ENCODE measurements around the gene ADH1B. TPM values are rescaled to one million over a fixed set of nuclear protein-coding genes. Genes with fewer than 3 reads are reported as not detected.
"Not testable (repeated sequence)": the region's sequence is repeated elsewhere in the genome, so short reads cannot be mapped to it uniquely, and the experiment has no call there.

ADH1B gene
- not detected in 2 replicates for total RNA-seq (2014; rRNA removed)
- not detected for polyA plus RNA-seq (2012)

- no peak for DNase-seq (ENCODE audit: low read depth)
Observed at GRCh38 chr4:99321241-99322191, at the start of gene ADH1B. TSS of gene ADH1B (minus strand) at chr4:99321401. CDS start at chr4:99321331, 70 bp downstream.

GRCh38 chr4:99367817-99368216, 46.6 kb upstream of the ADH1B start:
- DNase-seq (ENCODE audit: low read depth): not testable (repeated sequence)

- DNase-seq (ENCODE audit: low read depth): no peak
Observed at GRCh38 chr4:99366491-99366890, 45.3 kb upstream of the ADH1B start.

DNA sequence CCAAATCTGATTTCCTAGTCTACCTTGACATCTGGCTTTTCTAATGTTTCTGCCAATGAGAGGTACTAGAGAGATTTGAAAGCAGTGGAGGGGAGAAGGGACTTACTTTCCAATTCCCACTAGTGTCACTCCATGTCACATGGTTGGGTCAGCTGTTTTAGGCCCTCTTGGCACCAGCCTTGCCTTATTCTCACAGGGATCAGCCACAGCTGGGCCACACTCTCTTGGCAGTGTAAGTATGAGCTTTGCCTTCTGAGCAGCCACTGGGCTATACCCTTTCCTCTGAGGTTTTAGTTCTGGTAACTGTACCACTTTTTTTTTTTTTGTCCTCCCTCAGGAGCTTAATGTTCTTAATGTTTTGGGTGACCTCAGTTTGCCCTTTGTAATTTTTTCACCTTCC, 41.6 kb upstream of the ADH1B start:
- DNase-seq (ENCODE audit: low read depth): peak; percentile 4

- DNase-seq (ENCODE audit: low read depth): no peak
Observed at GRCh38 chr4:99361899-99362275, 40.7 kb upstream of the ADH1B start.

DNA sequence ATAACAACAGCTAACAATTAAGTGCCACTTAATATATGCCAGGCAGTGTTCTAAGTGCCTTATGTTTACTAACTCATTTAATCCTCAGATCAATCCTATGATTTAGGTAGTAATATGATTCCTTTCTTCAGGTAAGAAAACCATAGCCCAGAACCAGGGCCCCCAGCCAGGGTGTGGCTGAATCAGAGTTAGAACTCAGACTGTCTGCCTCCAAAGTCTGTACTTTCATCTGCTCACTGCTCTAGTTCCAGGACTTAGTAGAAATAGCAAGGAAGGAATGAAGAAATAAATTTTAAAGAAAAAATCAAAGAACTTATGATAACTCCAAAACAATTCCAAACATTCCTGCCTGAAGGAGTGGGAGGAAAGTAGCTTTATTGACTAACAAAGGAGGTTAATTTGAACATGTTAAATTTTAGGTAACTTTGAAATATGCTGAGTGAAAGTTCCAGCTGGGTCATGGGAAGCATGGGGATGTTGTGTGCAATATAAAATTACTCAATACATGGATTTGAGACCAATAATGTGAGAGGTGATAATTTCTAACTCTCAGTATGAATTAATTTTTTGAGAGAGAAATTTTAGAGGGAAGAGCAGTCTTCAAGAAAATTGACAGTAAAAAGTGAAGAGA, 40.2 kb upstream of the ADH1B start:
- DNase-seq (ENCODE audit: low read depth): no peak

GRCh38 chr4:99359480-99360204, 38.4 kb upstream of the ADH1B start:
- no peak for DNase-seq (ENCODE audit: low read depth)

GRCh38 chr4:99357948-99358347, 36.7 kb upstream of the ADH1B start:
- DNase-seq (ENCODE audit: low read depth): no peak

- no peak for DNase-seq (ENCODE audit: low read depth)
Observed at GRCh38 chr4:99356992-99357391, 35.8 kb upstream of the ADH1B start.

- not testable (repeated sequence) for DNase-seq (ENCODE audit: low read depth)
Observed at GRCh38 chr4:99356149-99356548, 34.9 kb upstream of the ADH1B start.

DNA sequence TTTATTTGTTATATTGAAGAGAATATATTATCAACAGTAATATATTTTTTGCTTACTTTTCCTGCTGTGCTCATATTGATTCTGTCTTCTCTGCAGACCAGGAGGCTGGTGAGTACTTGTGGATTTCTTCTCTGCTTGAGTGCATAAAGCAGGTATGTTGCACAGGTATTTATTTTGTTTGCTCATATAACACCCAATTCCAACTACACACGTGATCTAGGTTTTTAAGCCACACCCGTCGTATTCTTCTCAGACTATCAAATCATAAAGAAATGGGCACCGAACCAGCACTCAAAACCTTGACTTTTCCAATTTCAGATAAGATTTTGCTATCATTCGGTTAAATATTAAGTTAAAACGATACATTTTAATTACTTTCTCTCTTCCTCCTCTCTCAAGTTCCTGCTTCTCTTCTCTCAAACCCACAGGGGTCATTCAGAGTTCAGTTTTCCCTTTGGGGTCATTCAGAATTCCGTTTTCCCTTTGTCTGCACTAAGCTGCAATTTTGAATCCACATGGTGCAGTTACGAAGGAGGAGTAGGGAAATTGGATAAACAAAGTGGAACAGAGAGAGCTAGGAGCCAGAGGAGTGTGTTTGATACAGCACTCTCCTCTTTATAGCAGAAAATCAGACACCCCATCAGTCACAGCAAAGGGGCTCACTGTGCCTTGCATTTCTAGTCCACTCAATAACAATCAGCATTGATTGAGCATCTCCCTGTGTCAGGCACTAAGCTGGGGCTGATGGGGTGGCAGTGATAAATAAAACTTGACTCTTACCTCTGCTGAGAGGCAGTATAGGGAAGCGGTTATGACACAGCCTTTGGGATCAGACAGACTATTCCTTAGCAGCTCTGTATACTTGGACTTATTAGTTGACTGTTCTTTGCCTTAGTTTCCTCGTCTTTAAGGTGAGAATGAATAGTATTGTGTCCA, 31.7 kb upstream of the ADH1B start, which contains the start of gene ADH1C:
TSS of gene ADH1C (minus strand) at position 145 of the 936 bp plus-strand sequence. CDS start at position 74, 71 bp downstream.
- no peak for DNase-seq (ENCODE audit: low read depth)

DNA sequence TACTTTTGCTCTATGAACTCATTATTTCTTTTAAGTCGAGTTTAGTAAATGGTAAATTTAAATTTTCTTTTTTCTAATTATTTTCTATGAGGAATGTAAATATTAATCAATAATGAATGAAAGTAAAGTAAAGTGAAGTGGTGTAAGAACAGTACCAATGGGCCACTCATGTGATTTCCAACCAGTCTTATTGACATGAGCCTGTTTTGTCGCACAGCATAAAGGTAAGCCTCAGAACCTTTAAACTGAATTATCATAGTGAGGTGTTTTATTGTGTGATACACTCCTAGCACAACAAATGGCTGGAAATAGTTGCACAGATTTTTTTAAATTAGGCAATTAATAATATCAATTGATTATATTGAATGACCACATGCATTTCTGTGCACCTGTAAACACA, 30.3 kb upstream of the ADH1B start:
- no peak for DNase-seq (ENCODE audit: low read depth)

- DNase-seq (ENCODE audit: low read depth): no peak
Observed at GRCh38 chr4:99349338-99349737, 28.1 kb upstream of the ADH1B start.

DNA sequence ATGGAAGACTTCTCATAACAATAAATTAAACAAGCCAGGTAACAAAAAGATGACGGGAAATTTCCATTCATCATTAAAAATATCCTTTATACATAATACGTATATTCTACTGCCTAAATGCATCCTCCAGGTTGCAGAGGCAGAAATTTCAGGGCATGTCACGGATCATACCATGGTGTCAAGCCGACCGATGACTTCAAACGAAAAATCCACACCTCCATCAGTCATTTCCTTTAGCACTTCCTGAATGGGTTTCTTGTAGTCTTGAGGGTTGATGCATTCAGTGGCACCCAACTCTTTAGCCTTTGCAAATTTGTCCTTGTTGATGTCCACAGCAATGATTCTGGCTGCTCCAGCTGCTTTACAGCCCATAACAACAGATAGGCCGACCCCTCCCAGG, 21.4 kb upstream of the ADH1B start:
- not testable (repeated sequence) for DNase-seq (ENCODE audit: low read depth)

GRCh38 chr4:99341426-99341825, 20.2 kb upstream of the ADH1B start:
- no peak for DNase-seq (ENCODE audit: low read depth)

GRCh38 chr4:99339172-99339571, 18.0 kb upstream of the ADH1B start:
- DNase-seq (ENCODE audit: low read depth): no peak

- DNase-seq (ENCODE audit: low read depth): no peak
Observed at GRCh38 chr4:99336553-99336952, 15.4 kb upstream of the ADH1B start.

GRCh38 chr4:99334880-99335279, 13.7 kb upstream of the ADH1B start:
- no peak for DNase-seq (ENCODE audit: low read depth)

DNA sequence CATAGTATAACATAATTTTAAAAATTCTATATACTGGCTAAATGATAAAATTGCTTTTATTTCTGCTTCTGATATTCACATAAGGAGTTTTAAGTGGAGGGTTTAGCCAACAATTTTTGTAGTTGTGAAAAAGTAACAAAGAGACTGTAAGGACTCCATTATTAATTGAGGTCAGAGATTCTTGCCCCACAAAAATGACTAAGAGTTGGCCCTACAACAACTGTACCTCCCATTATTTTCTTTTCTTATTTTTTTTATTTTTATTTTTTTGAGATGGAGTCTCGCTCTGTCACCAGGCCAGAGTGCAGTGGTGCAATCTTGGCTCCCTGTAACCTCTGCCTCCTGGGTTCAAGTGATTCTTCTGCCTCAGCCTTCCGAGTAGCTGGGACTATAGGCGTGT, 9.4 kb upstream of the ADH1B start:
- DNase-seq (ENCODE audit: low read depth): no peak

- no peak for DNase-seq (ENCODE audit: low read depth)
Observed at GRCh38 chr4:99329876-99330275, 8.7 kb upstream of the ADH1B start.

DNA sequence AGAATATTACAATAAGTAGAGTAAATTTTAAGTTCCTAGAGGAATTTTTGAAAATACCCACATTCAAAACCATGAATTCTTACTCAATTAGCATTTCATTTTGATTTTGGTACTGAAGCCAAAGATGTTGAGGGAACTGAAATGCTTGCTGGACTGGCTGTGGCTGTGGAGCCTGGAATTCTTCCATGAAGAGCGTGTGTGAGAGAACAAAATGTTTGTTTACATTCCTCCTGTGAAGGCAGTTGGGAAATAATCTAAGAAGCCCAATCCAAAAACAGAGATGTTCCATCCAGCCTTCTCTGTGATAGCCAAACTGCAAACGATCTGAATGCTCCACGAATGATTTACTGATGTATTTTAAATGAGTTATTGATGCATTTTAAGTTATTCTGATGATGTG, 3.8 kb upstream of the ADH1B start:
- DNase-seq (ENCODE audit: low read depth): peak; percentile 35
